ENCODE results near the gene CDC16.
"Not testable (repeated sequence)": the region's sequence is repeated elsewhere in the genome, so short reads cannot be mapped to it uniquely, and the experiment has no call there.

The CDC16 gene

DNA sequence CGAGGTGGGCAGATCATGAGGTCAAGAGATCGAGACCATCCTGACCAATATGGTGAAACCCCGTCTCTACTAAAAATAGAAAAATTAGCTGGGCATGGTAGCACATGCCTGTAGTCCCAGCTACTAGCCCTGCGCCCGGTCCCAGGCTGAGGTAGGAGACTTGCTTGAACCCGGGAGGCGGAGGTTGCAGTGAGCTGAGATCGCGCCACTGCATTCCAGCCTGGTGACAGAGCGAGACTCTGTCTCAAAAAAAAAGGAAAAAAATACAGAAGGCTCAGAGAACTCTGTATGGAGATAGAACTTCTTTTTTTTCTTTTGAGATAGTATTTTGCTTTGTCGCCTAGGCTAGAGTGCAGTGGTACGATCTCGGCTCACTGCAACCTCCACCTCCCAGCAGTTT is 29.6 kb downstream of the CDC16 start:
- not testable (repeated sequence) for DNase-seq

GRCh38 chr13:114264886-114265611 is 30.4 kb downstream of the CDC16 start:
- no peak for DNase-seq

- DNase-seq = no peak
Measured at GRCh38 chr13:114266241-114266640, 31.5 kb downstream of the CDC16 start.

- no peak for DNase-seq
Measured at GRCh38 chr13:114268344-114269280, 33.9 kb downstream of the CDC16 start.

DNA sequence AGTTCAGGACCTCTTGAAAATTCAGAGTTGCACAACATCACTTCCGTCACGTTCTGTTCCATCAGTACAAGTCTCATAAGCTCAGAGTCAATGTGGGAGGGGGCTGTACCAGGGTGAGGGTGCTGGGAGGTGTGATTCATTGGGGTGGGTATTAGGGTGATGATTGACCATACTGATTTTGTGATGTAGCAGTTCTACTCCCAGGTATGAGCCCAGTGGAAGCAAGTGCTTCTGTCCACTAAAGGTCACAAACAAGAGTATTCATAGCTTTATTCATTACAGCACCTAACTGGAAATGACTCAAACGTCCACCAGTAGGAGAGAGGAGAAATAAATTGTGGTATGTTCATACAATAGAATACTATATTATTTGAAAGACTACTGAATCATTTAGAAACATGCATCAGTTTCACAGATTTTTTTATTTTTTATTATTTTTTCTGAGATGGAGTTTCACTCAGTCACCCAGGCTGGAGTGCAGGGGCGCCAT is 34.6 kb downstream of the CDC16 start:
- no peak for DNase-seq

DNA sequence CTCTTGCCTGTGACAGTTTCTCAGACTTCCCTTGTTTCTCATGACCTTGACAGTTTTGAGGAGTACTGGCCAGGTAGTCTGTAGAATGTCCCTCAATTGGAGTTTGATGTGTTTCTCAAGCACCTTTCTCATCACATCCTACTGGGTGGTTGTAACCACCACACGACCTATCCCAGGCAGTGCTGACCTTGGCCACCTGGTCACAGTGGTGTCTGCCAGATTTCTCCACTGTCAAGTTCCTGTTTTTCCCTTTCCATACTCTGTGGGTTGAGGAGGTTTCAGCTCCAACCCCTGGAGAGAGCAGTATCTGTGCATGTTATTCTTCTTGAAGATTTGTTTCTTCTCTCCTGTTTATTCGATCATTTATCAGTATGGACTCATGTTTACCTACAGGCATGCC is 38.3 kb downstream of the CDC16 start:
- no peak for DNase-seq

DNA sequence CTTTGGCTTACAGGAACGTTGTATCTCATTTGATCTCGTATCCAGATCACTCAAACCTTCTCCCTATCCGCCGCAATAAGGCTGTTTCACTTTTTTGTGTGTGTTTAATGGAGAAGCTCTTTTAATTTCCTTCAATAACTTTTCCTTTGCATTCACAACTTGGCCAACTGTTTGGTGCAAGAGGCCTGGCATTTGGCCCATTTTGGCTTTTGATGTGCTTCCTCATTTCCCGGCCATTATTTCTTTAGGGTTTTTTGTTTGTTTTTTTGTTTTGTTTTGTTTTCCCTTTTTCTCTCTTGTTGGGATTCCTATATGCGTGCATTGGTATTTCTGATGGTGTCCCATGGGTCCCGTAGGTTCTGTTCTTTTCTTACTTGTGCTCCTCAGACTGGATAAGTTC is 40.6 kb downstream of the CDC16 start:
- no peak for DNase-seq

DNA sequence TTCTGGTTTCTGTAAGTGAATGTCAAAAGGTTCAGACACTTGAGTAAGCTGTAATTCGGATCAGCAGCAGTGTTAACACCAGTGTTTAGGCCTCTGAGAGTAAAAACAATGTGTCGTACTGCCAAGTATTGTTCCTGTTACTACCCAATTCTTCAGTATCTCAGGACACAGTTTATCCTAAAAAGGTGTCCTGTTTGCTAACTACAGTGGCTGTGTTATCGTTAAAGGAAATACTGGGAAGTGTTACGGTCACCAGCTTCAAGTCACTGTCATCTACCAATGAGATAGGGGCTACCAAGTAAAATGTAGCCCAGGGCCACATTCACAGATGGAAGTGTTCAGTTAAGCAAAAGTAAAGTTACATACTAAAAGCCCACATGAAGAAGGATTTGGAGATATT is 44.4 kb downstream of the CDC16 start:
- DNase-seq = no peak

- DNase-seq = no peak
Measured at GRCh38 chr13:114279758-114280355, 45.2 kb downstream of the CDC16 start.

- peak in 1 of 2 experiments; percentile 73 for DNase-seq
Measured at GRCh38 chr13:114281351-114282040, 46.8 kb downstream of the CDC16 start, which contains the start of gene UPF3A. Gene UPF3A (plus strand): TSS chr13:114281601. CDS start chr13:114281640, 39 bp downstream.

DNA sequence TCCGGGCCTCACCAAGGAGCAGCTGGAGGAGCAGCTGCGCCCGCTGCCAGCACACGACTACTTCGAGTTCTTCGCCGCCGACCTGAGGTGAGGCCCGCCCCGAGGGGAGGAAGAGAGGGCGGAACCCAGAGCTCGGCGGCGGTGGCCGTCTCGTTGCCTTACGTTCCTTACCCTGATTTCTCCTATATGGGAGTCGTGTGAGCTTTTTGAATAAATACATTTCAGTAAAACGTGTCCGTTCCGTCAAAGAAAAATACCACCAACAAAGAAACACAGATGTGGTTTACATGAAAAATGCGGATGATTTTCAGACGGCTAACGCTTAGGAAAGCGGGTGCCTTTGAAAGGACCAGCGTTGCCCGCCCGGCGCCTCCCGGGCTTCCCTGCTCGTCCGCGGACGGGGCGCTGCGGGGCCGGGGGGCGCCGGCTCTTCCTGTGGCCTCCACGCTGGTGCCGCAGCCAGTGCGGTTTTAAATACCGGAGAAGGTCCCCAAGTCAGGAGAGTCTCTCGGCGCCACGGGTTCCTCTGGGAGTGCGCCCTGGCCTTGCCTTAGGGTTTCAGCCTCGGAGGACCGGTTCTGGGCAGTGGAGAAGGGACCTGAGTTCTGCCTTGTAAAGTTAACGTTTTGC is 47.5 kb downstream of the CDC16 start:
- peak; percentile 34 to 73 for DNase-seq

DNA sequence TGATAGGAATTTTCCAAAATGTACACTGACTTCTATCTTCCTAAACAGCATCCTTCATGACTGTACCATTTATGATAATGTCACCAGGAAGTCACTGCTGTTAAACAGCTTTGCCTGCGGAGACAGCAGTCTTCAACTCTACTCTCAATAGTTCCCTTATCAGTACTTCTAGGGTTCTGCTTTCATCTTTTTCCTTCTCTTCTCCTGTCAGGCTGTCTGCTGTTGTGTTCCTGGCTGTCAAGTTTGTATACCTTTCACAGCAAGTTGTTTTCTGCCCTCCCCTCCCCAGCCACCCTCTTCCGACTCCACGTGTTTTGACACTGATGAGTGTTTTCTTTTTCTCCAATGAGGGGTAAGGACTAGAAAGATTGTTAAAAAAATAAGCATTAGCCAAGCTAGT is 48.9 kb downstream of the CDC16 start:
- no peak for DNase-seq

GRCh38 chr13:114284680-114285079 is 50.0 kb downstream of the CDC16 start:
- no peak for DNase-seq

GRCh38 chr13:114285166-114285808 is 50.6 kb downstream of the CDC16 start:
- no peak for DNase-seq

DNA sequence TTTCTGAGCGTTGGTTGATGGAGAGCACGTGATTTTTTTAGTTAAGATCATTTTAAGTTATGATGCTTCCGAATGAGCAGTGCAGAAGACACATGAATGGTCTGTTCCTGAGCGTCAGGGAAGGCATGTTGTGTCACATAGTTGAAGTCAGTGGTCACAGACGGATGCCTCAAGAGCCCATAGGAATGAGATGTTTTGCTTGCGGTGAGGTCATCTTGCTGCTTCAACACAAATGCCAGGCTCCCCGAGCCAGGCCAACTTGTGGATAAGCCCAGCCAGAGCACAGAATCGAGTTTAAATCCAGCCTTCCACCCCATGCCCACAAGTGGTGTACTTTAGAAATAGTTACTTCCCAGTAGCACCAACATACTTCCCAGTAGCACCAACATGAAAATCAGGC is 52.1 kb downstream of the CDC16 start:
- DNase-seq = no peak

GRCh38 chr13:114288157-114288591 is 53.5 kb downstream of the CDC16 start:
- DNase-seq = no peak

DNA sequence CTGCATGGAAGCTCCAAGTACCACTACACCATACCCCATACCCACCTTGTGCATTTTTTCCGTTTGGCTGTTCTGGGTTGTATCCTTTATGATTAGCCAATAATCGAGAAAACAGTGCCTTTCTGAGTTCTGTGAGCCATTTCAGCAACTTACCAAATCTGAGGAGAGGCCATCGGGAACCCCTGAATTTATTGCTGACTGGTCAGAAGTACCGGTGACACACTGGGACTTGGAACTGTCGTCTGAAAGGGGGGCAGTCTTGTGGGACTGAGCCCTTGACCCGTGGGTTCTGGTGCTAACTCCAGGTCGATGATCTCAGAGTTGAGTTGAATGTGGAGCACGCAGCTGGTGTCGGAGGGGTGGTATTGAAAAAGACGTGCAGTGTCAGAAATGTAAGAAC is 61.8 kb downstream of the CDC16 start:
- DNase-seq = no peak

DNA sequence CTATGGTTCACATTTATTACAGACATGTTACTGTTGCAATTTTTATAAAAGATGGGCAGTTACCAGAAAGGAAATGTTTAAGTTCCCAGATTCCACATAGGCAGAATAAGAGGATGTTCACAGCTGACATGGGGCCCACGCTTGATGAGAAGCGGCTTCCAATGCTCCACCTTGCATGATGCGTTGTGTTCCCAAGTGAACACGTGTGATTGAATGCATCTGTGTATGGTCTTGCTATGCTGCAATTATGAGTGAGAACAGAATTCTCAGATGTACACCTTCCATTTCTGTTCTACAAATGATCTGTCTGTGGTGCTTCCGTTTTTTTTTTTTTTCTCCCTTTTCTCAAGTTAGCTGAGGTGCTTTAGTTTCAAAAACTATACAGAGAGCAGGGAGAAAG is 62.2 kb downstream of the CDC16 start:
- no peak for DNase-seq

GRCh38 chr13:114298866-114299265 is 64.2 kb downstream of the CDC16 start:
- DNase-seq = no peak

DNA sequence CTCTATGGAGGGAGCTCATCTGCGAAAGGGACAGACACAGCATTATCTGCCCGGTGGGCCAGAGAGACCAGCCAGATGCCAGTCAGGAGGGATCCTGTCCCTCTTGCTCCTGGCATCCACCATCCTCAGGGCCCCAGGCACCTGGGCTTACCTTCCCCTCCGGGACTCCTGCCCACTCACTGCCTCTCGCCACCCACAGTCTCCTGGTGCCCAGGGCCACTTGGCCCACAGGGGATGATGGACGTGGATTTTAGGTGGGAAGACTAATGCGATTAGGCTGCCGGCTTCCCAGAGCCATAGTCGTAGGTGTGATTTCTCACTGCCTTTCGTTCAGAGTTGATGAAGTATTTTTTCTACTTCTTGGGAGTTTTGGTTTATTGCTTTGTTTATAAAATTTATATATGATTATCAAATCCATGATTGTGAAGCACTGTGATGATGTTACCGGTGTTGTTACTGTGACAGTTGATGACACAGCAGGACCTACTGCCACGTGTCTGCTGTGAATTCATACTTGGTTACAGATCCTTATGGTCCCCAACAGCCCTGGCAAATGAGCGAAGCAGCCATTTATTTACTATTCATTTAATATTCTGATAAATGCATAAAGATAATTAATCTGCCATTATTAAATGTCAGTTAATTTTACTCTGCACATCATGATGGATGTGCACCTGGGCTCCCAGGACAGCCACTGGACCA is 65.1 kb downstream of the CDC16 start:
- DNase-seq = no peak

DNA sequence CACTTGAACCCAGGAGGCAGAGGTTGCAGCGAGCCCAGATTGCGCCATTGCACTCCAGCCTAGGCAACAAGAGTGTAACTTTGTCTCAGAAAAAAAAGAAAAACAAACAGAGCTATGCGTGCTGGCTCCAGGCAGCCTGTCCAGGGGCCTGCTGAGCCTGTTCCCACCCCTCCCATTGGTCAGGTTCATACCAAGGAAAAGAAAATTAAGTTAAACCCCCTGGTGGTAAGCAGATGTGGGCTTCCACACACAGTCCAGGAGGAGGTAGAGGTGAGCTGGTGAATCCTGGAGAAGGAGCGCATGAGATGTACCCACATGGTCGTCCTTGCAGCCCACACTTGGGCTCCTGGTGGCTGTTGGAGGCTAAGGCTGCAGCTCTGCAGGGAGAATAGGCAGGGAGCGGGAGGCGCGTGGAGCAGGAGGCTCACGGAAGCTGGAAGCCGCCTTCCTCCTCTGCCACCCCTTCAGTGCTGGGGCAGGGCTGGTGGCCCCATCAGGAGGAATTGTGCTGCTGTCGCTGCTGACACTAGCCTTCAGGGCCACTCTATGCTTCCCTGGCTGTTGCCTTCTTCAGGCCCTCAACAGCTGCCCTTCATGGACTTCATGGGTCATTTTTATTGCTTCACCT is 69.1 kb downstream of the CDC16 start:
- no peak for DNase-seq
